H1 (cell line): ENCODE data around the gene PMF1. TPM values are rescaled to one million over a fixed set of nuclear protein-coding genes. Genes with fewer than 3 reads are reported as not detected.

ENCODE experiments used
- CTCF ChIA-PET: fragments of 300-600 bp; sonication (Branson Sonifier 250); formaldehyde crosslinking; loops from one replicate; lab custom pipeline; 2021; ENCODE audit not compliant: partially characterized antibody; lab: Charles Lee
- POLR2A ChIA-PET: fragments of 300-600 bp; sonication (Branson Sonifier 250); formaldehyde crosslinking; loops from one replicate; lab custom pipeline; 2021; ENCODE audit warnings: inconsistent platforms; ENCODE audit not compliant: partially characterized antibody; lab: Charles Lee
- DNase-seq, 2 experiments: peaks; one replicate each; pipeline versions ENCODE4 v3.0.0 to v3.0.0-alpha.2; 2010 to 2022; ENCODE audit warnings: low spot score in 2 of 2, low read depth in 1 of 2, mixed read lengths in 1 of 2
- FAIRE-seq: peaks from 2 replicates; lab custom pipeline; 2011; peaks lifted over from hg19 to GRCh38; lab: Jason Lieb, UNC
- H2AFZ ChIP-seq: 2 replicates; pipeline ENCODE4 v1.8.1; 2012; ENCODE audit warnings: low read length, inconsistent platforms
- H2AK5ac ChIP-seq: 2 replicates; pipeline ENCODE4 v1.6.1; 2013; ENCODE audit warnings: low read depth, low read length
- H2BK120ac ChIP-seq: replicated peaks from 2 replicates; pipeline ENCODE3; 2013; ENCODE audit warnings: low read depth, low read length, inconsistent platforms
- H2BK12ac ChIP-seq: 2 replicates; pipeline ENCODE4 v1.6.1; 2013; ENCODE audit warnings: low read depth, low read length
- H2BK15ac ChIP-seq: 2 replicates; pipeline ENCODE4 v1.6.1; 2013; ENCODE audit warnings: low read length
- H2BK20ac ChIP-seq: 2 replicates; pipeline ENCODE4 v1.6.1; 2013; ENCODE audit warnings: low read length
- H2BK5ac ChIP-seq: 2 replicates; pipeline ENCODE4 v1.6.1; 2013; ENCODE audit warnings: low read depth, low read length
- H3K14ac ChIP-seq: 2 replicates; pipeline ENCODE4 v1.6.1; 2013; ENCODE audit warnings: inconsistent platforms; ENCODE audit not compliant: insufficient read length
- H3K18ac ChIP-seq: 2 replicates; pipeline ENCODE4 v1.6.1; 2013; ENCODE audit warnings: low read length; ENCODE audit errors: extremely low read depth
- H3K23ac ChIP-seq: 2 replicates; pipeline ENCODE4 v1.6.1; 2013; ENCODE audit warnings: inconsistent platforms; ENCODE audit not compliant: insufficient read length
- H3K23me2 ChIP-seq: 2 replicates; pipeline ENCODE4 v1.6.1; 2013; ENCODE audit warnings: low read depth, low read length
- H3K27ac ChIP-seq: 2 replicates; pipeline ENCODE4 v1.6.1; 2011; ENCODE audit warnings: low read depth, low read length, inconsistent platforms
- H3K27me3 ChIP-seq, 4 experiments: replicated peaks in 1 of 4; 1 replicate in 1 of 4; 2 replicates in 3 of 4; pipeline versions ENCODE4 v1.6.1 to v1.8.1; 2011 to 2013; ENCODE audit warnings: low read length in 3 of 4, mild to moderate bottlenecking in 3 of 4, inconsistent platforms in 2 of 4, mixed read lengths in 2 of 4, moderate library complexity in 1 of 4; ENCODE audit not compliant: control insufficient read depth in 3 of 4, insufficient read depth in 3 of 4; ENCODE audit errors: extremely low read depth in 1 of 4
- H3K36me3 ChIP-seq, 4 experiments: 2 replicates each; pipeline versions ENCODE4 v1.6.1 to v1.8.1; 2011 to 2013; ENCODE audit warnings: mild to moderate bottlenecking in 4 of 4, low read length in 3 of 4, moderate library complexity in 2 of 4, control low read depth in 1 of 4, inconsistent platforms in 1 of 4; ENCODE audit not compliant: insufficient read depth in 4 of 4, control insufficient read depth in 2 of 4
- H3K4ac ChIP-seq: replicated peaks from 2 replicates; pipeline ENCODE3; 2013; ENCODE audit warnings: low read length, low read depth, mixed read lengths, inconsistent platforms; ENCODE audit not compliant: insufficient read length
- H3K4me1 ChIP-seq, 4 experiments: replicated peaks in 1 of 4; 1 replicate in 1 of 4; 2 replicates in 3 of 4; pipeline versions ENCODE4 v1.6.1 to v1.8.1; 2011 to 2013; ENCODE audit warnings: low read length in 3 of 4, inconsistent platforms in 2 of 4, mixed read lengths in 1 of 4; ENCODE audit not compliant: insufficient read depth in 4 of 4, control insufficient read depth in 3 of 4
- H3K4me2 ChIP-seq, 2 experiments: 2 replicates each; pipeline versions ENCODE4 v1.6.1 to v1.8.1; 2011 to 2013; ENCODE audit warnings: low read depth in 2 of 2, low read length in 2 of 2, control low read depth in 1 of 2, inconsistent platforms in 1 of 2, mild to moderate bottlenecking in 1 of 2; ENCODE audit not compliant: insufficient read depth in 1 of 2
- H3K4me3 ChIP-seq, 4 experiments: fragments of 200-600, 300-600 bp in 1 of 4; sonication (generic), shearing (Covaris generic), sonication (Bioruptor Twin) in 1 of 4; 2 replicates each; pipeline versions ENCODE4 v1.5.1 to v1.8.1; 2011 to 2016; ENCODE audit warnings: low read length in 4 of 4, low read depth in 3 of 4, control low read depth in 2 of 4, inconsistent platforms in 2 of 4, mild to moderate bottlenecking in 2 of 4, mixed read lengths in 1 of 4, moderate library complexity in 1 of 4; ENCODE audit not compliant: insufficient read depth in 2 of 4; ENCODE audit errors: extremely low read depth in 1 of 4
- H3K56ac ChIP-seq: replicated peaks from 2 replicates; pipeline ENCODE3; 2013; ENCODE audit warnings: low read depth, mild to moderate bottlenecking, mixed read lengths, low read length, inconsistent platforms; ENCODE audit not compliant: insufficient read length
- H3K79me1 ChIP-seq: 2 replicates; pipeline ENCODE4 v1.6.1; 2013; ENCODE audit warnings: low read depth, low read length, control low read depth
- H3K79me2 ChIP-seq, 2 experiments: 2 replicates each; pipeline versions ENCODE4 v1.6.1 to v1.8.1; 2012 to 2013; ENCODE audit warnings: low read length in 2 of 2, mild to moderate bottlenecking in 2 of 2, inconsistent platforms in 1 of 2; ENCODE audit not compliant: insufficient read depth in 2 of 2, control insufficient read depth in 1 of 2
- H3K9ac ChIP-seq, 4 experiments: replicated peaks in 1 of 4; 1 replicate in 1 of 4; 2 replicates in 3 of 4; pipeline versions ENCODE4 v1.6.1 to v1.8.1; 2011 to 2013; ENCODE audit warnings: low read depth in 3 of 4, low read length in 3 of 4, control low read depth in 2 of 4, mild to moderate bottlenecking in 2 of 4, moderate library complexity in 2 of 4, inconsistent platforms in 1 of 4; ENCODE audit errors: extremely low read depth in 1 of 4
- H3K9me3 ChIP-seq, 2 experiments: 2 replicates each; pipeline versions ENCODE4 v1.6.1 to v1.8.1; 2012 to 2013; ENCODE audit warnings: mild to moderate bottlenecking in 2 of 2, moderate library complexity in 2 of 2, control low read depth in 1 of 2, inconsistent platforms in 1 of 2, low read depth in 1 of 2, low read length in 1 of 2, mixed read lengths in 1 of 2; ENCODE audit not compliant: insufficient read depth in 2 of 2
- H4K20me1 ChIP-seq, 2 experiments: replicated peaks in 1 of 2; 2 replicates each; pipeline versions ENCODE3 to v1.8.1; 2011 to 2013; ENCODE audit warnings: inconsistent platforms in 2 of 2, low read length in 2 of 2, mild to moderate bottlenecking in 1 of 2; ENCODE audit not compliant: insufficient read depth in 2 of 2, control insufficient read depth in 1 of 2
- H4K5ac ChIP-seq: 2 replicates; pipeline ENCODE4 v1.6.1; 2013; ENCODE audit warnings: low read length, low read depth, mixed read lengths, inconsistent platforms; ENCODE audit not compliant: insufficient read length
- H4K8ac ChIP-seq: 2 replicates; pipeline ENCODE4 v1.8.0; 2013; ENCODE audit warnings: mild to moderate bottlenecking, moderate library complexity, low read length, inconsistent platforms; ENCODE audit not compliant: insufficient read depth; ENCODE audit errors: extremely low read depth
- H4K91ac ChIP-seq: replicated peaks from 2 replicates; pipeline ENCODE3; 2013; ENCODE audit warnings: low read length, mixed read lengths, inconsistent platforms; ENCODE audit not compliant: insufficient read length
- BACH1 ChIP-seq: IDR thresholded peaks from 2 replicates; pipeline ENCODE4 v1.6.1; 2012; ENCODE audit warnings: low read length, improper control_type of control experiment
- MAFK ChIP-seq: IDR thresholded peaks from 2 replicates; pipeline ENCODE4 v1.6.1; 2012; ENCODE audit warnings: low read depth, mild to moderate bottlenecking, improper control_type of control experiment, low read length
- RBBP5 ChIP-seq: IDR thresholded peaks from 2 replicates; pipeline ENCODE4 v1.7.1; 2012; ENCODE audit warnings: low read depth, mild to moderate bottlenecking, inconsistent platforms, low read length, moderate library complexity, borderline replicate concordance
- SAP30 ChIP-seq: fragments of 300-600 bp; sonication (generic); IDR thresholded peaks from 2 replicates; pipeline ENCODE4 v1.7.1; 2012; ENCODE audit warnings: low read length, moderate library complexity, mild to moderate bottlenecking, inconsistent platforms; ENCODE audit not compliant: insufficient read depth, insufficient replicate concordance
- WGBS, 2 experiments: shearing (Covaris generic) in 1 of 2; methylation state at CpG; one replicate each; pipeline versions ENCODE4 v1.1.6 to v1.1.7; 2013 to 2015; ENCODE audit warnings: low lambda C conversion rate in 2 of 2, mixed read lengths in 2 of 2, inconsistent platforms in 1 of 2, low coverage in 1 of 2, missing lambda C conversion rate in 1 of 2; ENCODE audit not compliant: insufficient replicate concordance in 2 of 2, insufficient coverage in 1 of 2, insufficient read length in 1 of 2; ENCODE audit errors: extremely low coverage in 1 of 2, missing lambda C conversion rate in 1 of 2; 5-methylcytosine and 5-hydroxymethylcytosine counted together
- polyA plus RNA-seq, 7 experiments: library from polyadenylated mRNA; depleted of rRNA in 3 of 7; stranded (reverse) in 5 of 7; unstranded in 2 of 7; fragments of >200 nt in 5 of 7; fragments of 200-250 nt in 2 of 7; gene quantifications; 1 replicate in 5 of 7; 2 replicates in 1 of 7; 4 replicates in 1 of 7; pipeline versions ENCODE4 v1.2.1 to v1.2.3, GENCODE V29; 2011 to 2013; ENCODE audit warnings: missing spikeins in 2 of 7, mixed read lengths in 2 of 7
- total RNA-seq: library from RNA; stranded (reverse); fragmentation: NEBNext Ultra II Directional; extraction: Animal tissue kit (Norgen Biotek cat#: 25700); gene quantifications from 2 replicates; pipeline ENCODE4 v1.2.1, GENCODE V29; 2021

Gene PMF1
- total and polyA plus RNA-seq, 2 of the 8 experiments (the other 6 are each of a cell fraction or from before 2014, with no cell fraction given), result 113 to 296 TPM

DNA sequence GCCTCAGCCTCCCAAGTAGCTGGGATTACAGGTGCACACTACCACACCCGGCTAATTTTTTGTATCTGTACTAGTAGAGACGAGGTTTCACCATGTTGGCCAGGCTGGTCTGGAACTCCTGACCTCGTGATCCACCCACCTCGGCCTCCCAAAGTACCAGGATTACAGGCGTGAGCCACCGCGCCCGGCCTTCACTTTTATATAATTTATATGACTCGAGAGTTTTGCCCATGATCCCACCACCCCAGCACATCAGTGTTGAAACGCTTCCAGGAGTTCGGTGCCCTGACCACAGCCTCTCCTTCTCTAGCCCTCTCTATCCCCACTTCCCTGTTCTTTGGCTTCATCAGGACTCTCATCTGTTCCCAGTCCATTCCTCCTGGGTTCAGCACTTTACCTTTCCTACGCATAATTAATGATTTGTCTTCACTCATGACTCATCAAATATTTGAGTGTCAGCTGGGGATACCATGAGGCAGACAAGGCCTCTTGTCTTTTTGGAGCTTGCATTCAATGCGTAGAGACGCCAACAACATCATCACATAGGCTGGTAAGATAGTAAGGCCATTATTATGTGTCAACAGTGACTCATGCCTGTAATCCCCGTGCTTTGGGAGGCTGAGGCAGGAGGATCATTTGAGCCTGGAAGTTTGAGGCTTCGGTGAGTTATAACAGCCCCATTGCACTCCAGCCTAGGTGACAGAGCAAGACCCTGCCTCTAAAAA, 1.4 kb downstream of the PMF1 start:
- Histone ChIP-seq H3K79me2 (peaks cover 7 to 24% of the 10 kb centered on the region in 2 experiments), H3K27me3 (no peaks in the 10 kb centered on the region), H3K23ac (no peak overlapping the region), H3K14ac (no peak overlapping the region), H3K9me3 (no peaks in the 10 kb centered on the region; a peak in 1 of 4 replicates), H3K27ac (0 out of 2 replicates have a peak overlapping the region, but pooled peaks have one; percentile 45), H4K20me1 (no peaks in the 10 kb centered on the region), H3K4me1 (peaks cover 0 to 5% (median 3%) of the 10 kb centered on the region in 4 experiments; a peak in 4 of 7 replicates), H2BK120ac (no peak overlapping the region), H3K18ac (no peak overlapping the region), H3K79me1 (peaks cover 4% of the 10 kb centered on the region), H3K56ac (no peak overlapping the region), H3K23me2 (0 out of 2 replicates have a peak, but pooled peaks cover 3% of the 10 kb centered on the region), H3K4me3 (peak overlapping the region in 3 of 4 experiments; percentile 88 to 97 (median 96); a peak in 7 of 8 replicates), H2AK5ac (no peak overlapping the region), H4K91ac (no peak overlapping the region), H2BK20ac (no peak overlapping the region), H3K4ac (no peak overlapping the region), H2BK15ac (0 out of 2 replicates have a peak overlapping the region, but pooled peaks have one; percentile 98), H3K36me3 (peaks cover 3 to 22% (median 5%) of the 10 kb centered on the region in 4 experiments; a peak in 6 of 8 replicates), H2AFZ (no peak overlapping the region), H2BK12ac (no peak overlapping the region), H4K5ac (no peak overlapping the region), H3K4me2 (peak overlapping the region; percentile 63 to 86; a peak in 3 of 4 replicates), H3K9ac (no peak overlapping the region; a peak in 3 of 7 replicates), H4K8ac (no peak overlapping the region), H2BK5ac (no peak overlapping the region; the same call in 1 of the 2 replicates)
- TF ChIP-seq BACH1 (peak; percentile 59; the same call in 1 of the 2 replicates), SAP30 (no peak), RBBP5 (no peak), MAFK (peak; percentile 29; the same call in 1 of the 2 replicates)
- 95% methylated on average over 13 of the region's 16 CpGs; no CpG with 5 or more reads in 1 of the 2 experiments for WGBS, 2 experiments
- DNase-seq (no peak), FAIRE-seq (no peak)
- CTCF ChIA-PET, result interaction anchor here (0.6 to 4.5 kb wide), 11 partner anchors 11 to 617 kb away, joined by 3 to 34 read pairs (median 5); partner anchors contain the start of gene SLC25A44
- POLR2A ChIA-PET, result interaction anchor here (0.6 to 6.5 kb wide), 17 partner anchors 10 to 117 kb away, joined by 3 to 77 read pairs (median 11); partner anchors contain the start of genes LMNA, SEMA4A, SLC25A44 and SMG5
